ENCODE results near the gene MAPK7. TPM values are rescaled to one million over a fixed set of nuclear protein-coding genes. Genes with fewer than 3 reads are reported as not detected.

The MAPK7 gene
- total RNA-seq, 1 donor from 2014 or later: 25.1 TPM

- DNase-seq (ENCODE audit: low read depth) (no peak), FAIRE-seq (no peak)
- no peaks in the 10 kb centered on the region for H3K27me3 Mint-ChIP-seq (ENCODE audit: low read depth, unreplicated experiment)
- no peaks in the 10 kb centered on the region for H3K9me3 Mint-ChIP-seq (ENCODE audit: unreplicated experiment)
- H3K27ac Mint-ChIP-seq (ENCODE audit: unreplicated experiment): peak overlapping the region; percentile 56
- H3K4me3 Mint-ChIP-seq (ENCODE audit: unreplicated experiment): no peak overlapping the region
- no peak overlapping the region for H3K4me3 ChIP-seq (ENCODE audit: insufficient read depth, low read depth, low read length)
- H2AFZ ChIP-seq (ENCODE audit: low read depth, low read length): no peak overlapping the region
- H3K4me2 ChIP-seq (ENCODE audit: low read length): peak overlapping the region; percentile 73
- peaks cover 3% of the 10 kb centered on the region for H3K36me3 Mint-ChIP-seq (ENCODE audit: low read depth, unreplicated experiment)
- peaks cover 39% of the 10 kb centered on the region for H3K4me1 Mint-ChIP-seq (ENCODE audit: low read depth, unreplicated experiment)
- no peaks in the 10 kb centered on the region for H3K79me2 ChIP-seq (ENCODE audit: insufficient read depth, low read length)
- peak overlapping the region; percentile 83 for H3K27ac ChIP-seq (ENCODE audit: low read depth, low read length)
- H3K9ac ChIP-seq (ENCODE audit: low read length): peak overlapping the region; percentile 67
- H3K27me3 ChIP-seq (ENCODE audit: insufficient read depth, low read length): no peaks in the 10 kb centered on the region
- H3K9me3 ChIP-seq (ENCODE audit: insufficient read depth, low read depth, low read length): no peaks in the 10 kb centered on the region
- TF ChIP-seq CTCF (IDR thresholded peaks at IDR 0.05; ENCODE audit: insufficient read depth, low read depth, low read length) (no peak), EZH2 (IDR thresholded peaks at IDR 0.05; ENCODE audit: insufficient read depth, low read length) (no peak)
- peaks cover 32% of the 10 kb centered on the region for H3K4me1 ChIP-seq (ENCODE audit: insufficient read depth, low read length)
- no peaks in the 10 kb centered on the region for H4K20me1 ChIP-seq (ENCODE audit: insufficient read depth, low read length)
- H3K36me3 ChIP-seq (ENCODE audit: insufficient read depth, low read length): no peaks in the 10 kb centered on the region
These were observed 46.6 kb upstream of the MAPK7 start for GRCh38 chr17:19331543-19332245.

GRCh38 chr17:19332371-19333131, 45.7 kb upstream of the MAPK7 start:
- H3K36me3 ChIP-seq (ENCODE audit: insufficient read depth, low read length): no peaks in the 10 kb centered on the region
- no peaks in the 10 kb centered on the region for H3K27me3 Mint-ChIP-seq (ENCODE audit: low read depth, unreplicated experiment)
- peaks cover 5% of the 10 kb centered on the region for H3K36me3 Mint-ChIP-seq (ENCODE audit: low read depth, unreplicated experiment)
- no peaks in the 10 kb centered on the region for H4K20me1 ChIP-seq (ENCODE audit: insufficient read depth, low read length)
- no peaks in the 10 kb centered on the region for H3K9me3 Mint-ChIP-seq (ENCODE audit: unreplicated experiment)
- H3K4me1 Mint-ChIP-seq (ENCODE audit: low read depth, unreplicated experiment): peaks cover 38% of the 10 kb centered on the region
- H3K4me2 ChIP-seq (ENCODE audit: low read length): no peak overlapping the region
- H3K27me3 ChIP-seq (ENCODE audit: insufficient read depth, low read length): no peaks in the 10 kb centered on the region
- H3K27ac Mint-ChIP-seq (ENCODE audit: unreplicated experiment): no peak overlapping the region
- DNase-seq (ENCODE audit: low read depth): no peak
- peak overlapping the region; percentile 67 for H3K9ac ChIP-seq (ENCODE audit: low read length)
- no peak overlapping the region for H2AFZ ChIP-seq (ENCODE audit: low read depth, low read length)
- H3K4me3 Mint-ChIP-seq (ENCODE audit: unreplicated experiment): peak overlapping the region; percentile 34
- peak overlapping the region; percentile 83 for H3K27ac ChIP-seq (ENCODE audit: low read depth, low read length)
- no peaks in the 10 kb centered on the region for H3K79me2 ChIP-seq (ENCODE audit: insufficient read depth, low read length)
- FAIRE-seq: no peak
- TF ChIP-seq CTCF (IDR thresholded peaks at IDR 0.05; ENCODE audit: insufficient read depth, low read depth, low read length): no peak
- TF ChIP-seq EZH2 (IDR thresholded peaks at IDR 0.05; ENCODE audit: insufficient read depth, low read length): no peak
- no peak overlapping the region for H3K4me3 ChIP-seq (ENCODE audit: insufficient read depth, low read depth, low read length)
- no peaks in the 10 kb centered on the region for H3K9me3 ChIP-seq (ENCODE audit: insufficient read depth, low read depth, low read length)
- H3K4me1 ChIP-seq (ENCODE audit: insufficient read depth, low read length): peaks cover 24% of the 10 kb centered on the region

DNA sequence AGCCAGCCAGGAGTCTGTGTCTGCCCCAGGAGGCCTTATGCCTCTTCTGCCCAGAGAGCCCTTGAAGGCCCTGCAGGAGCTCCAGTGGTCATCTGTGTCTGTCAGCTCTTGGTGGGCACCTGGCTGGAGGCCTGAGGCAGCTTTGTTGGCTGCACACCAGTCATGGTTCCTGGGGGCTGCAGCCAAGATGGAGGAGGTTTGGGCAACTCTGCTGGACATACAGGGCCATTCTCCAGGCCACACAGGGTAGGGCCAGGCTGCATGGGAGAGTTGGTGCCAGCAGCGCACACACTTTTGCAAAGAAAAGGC, 45.2 kb upstream of the MAPK7 start:
- Histone ChIP-seq H3K79me2 (ENCODE audit: insufficient read depth, low read length) (no peaks in the 10 kb centered on the region), H4K20me1 (ENCODE audit: insufficient read depth, low read length) (no peaks in the 10 kb centered on the region), H3K4me2 (ENCODE audit: low read length) (no peak overlapping the region), H3K36me3 (ENCODE audit: insufficient read depth, low read length) (no peaks in the 10 kb centered on the region), H3K9me3 (ENCODE audit: insufficient read depth, low read depth, low read length) (no peaks in the 10 kb centered on the region), H3K27ac (ENCODE audit: low read depth, low read length) (no peak overlapping the region), H3K27me3 (ENCODE audit: insufficient read depth, low read length) (no peaks in the 10 kb centered on the region), H3K4me1 (ENCODE audit: insufficient read depth, low read length) (peaks cover 21% of the 10 kb centered on the region), H3K9ac (ENCODE audit: low read length) (no peak overlapping the region), H3K4me3 (ENCODE audit: insufficient read depth, low read depth, low read length) (no peak overlapping the region), H2AFZ (ENCODE audit: low read depth, low read length) (no peak overlapping the region)
- H3K4me1 Mint-ChIP-seq (ENCODE audit: low read depth, unreplicated experiment): peaks cover 34% of the 10 kb centered on the region
- TF ChIP-seq EZH2 (IDR thresholded peaks at IDR 0.05; ENCODE audit: insufficient read depth, low read length): no peak
- TF ChIP-seq CTCF (IDR thresholded peaks at IDR 0.05; ENCODE audit: insufficient read depth, low read depth, low read length): no peak
- H3K4me3 Mint-ChIP-seq (ENCODE audit: unreplicated experiment): no peak overlapping the region
- no peaks in the 10 kb centered on the region for H3K27me3 Mint-ChIP-seq (ENCODE audit: low read depth, unreplicated experiment)
- DNase-seq (ENCODE audit: low read depth) (no peak), FAIRE-seq (no peak)
- H3K9me3 Mint-ChIP-seq (ENCODE audit: unreplicated experiment): no peaks in the 10 kb centered on the region
- H3K36me3 Mint-ChIP-seq (ENCODE audit: low read depth, unreplicated experiment): peaks cover 5% of the 10 kb centered on the region
- no peak overlapping the region for H3K27ac Mint-ChIP-seq (ENCODE audit: unreplicated experiment)
